Endodermal cell (in vitro differentiated cells): ENCODE measurements around the gene CHST11. TPM values are rescaled to one million over a fixed set of nuclear protein-coding genes. Genes with fewer than 3 reads are reported as not detected.

ENCODE experiments used
- DNase-seq: peaks from one replicate; pipeline ENCODE4 v3.0.0-alpha.2; 2017
- H3K27ac ChIP-seq: 2 replicates; pipeline ENCODE4 v1.5.1; 2013; ENCODE audit warnings: mild to moderate bottlenecking, low read depth, low read length, moderate library complexity
- H3K27me3 ChIP-seq: 2 replicates; pipeline ENCODE4 v1.6.1; 2013; ENCODE audit warnings: mild to moderate bottlenecking, low read length, moderate library complexity; ENCODE audit not compliant: insufficient read depth, control insufficient read depth, poor library complexity, severe bottlenecking
- H3K36me3 ChIP-seq: 2 replicates; pipeline ENCODE4 v1.7.0; 2013; ENCODE audit warnings: mild to moderate bottlenecking, low read length, moderate library complexity; ENCODE audit not compliant: control insufficient read depth, insufficient read depth
- H3K4me1 ChIP-seq: one replicate; pipeline ENCODE4 v1.7.0; 2013; ENCODE audit warnings: low read length; ENCODE audit not compliant: control insufficient read depth, insufficient read depth
- H3K4me3 ChIP-seq: 2 replicates; pipeline ENCODE4 v1.5.1; 2013; ENCODE audit warnings: mild to moderate bottlenecking, low read length, moderate library complexity
- H3K9ac ChIP-seq: 2 replicates; pipeline ENCODE4 v1.6.1; 2013; ENCODE audit warnings: mild to moderate bottlenecking, low read length, moderate library complexity; ENCODE audit not compliant: poor library complexity, severe bottlenecking; ENCODE audit errors: extremely low read depth
- H3K9me3 ChIP-seq: 2 replicates; pipeline ENCODE4 v1.6.1; 2013; ENCODE audit warnings: mild to moderate bottlenecking, low read length, moderate library complexity; ENCODE audit not compliant: control insufficient read depth
- H3K27ac Mint-ChIP-seq: 2 replicates; pipeline ENCODE4 v1.8.0; 2020; ENCODE audit warnings: mixed read lengths
- H3K27me3 Mint-ChIP-seq: 2 replicates; pipeline ENCODE4 v1.8.0; 2021; ENCODE audit warnings: mild to moderate bottlenecking, mixed read lengths; ENCODE audit not compliant: insufficient read depth
- H3K36me3 Mint-ChIP-seq: 2 replicates; pipeline ENCODE4 v1.8.0; 2020; ENCODE audit warnings: low read depth, mixed read lengths
- H3K4me1 Mint-ChIP-seq: 2 replicates; pipeline ENCODE4 v1.8.0; 2020; ENCODE audit warnings: mixed read lengths
- H3K4me3 Mint-ChIP-seq: 2 replicates; pipeline ENCODE4 v1.8.0; 2020; ENCODE audit warnings: mild to moderate bottlenecking, moderate library complexity, mixed read lengths
- H3K9me3 Mint-ChIP-seq: 2 replicates; pipeline ENCODE4 v1.8.0; 2020; ENCODE audit warnings: mild to moderate bottlenecking, mixed read lengths
- WGBS, 2 experiments: methylation state at CpG; one replicate each; pipeline versions ENCODE4 v1.1.5 to v1.1.7; 2013; ENCODE audit warnings: missing lambda C conversion rate in 2 of 2, mixed read lengths in 1 of 2; ENCODE audit not compliant: insufficient coverage in 1 of 2, insufficient read length in 1 of 2; 5-methylcytosine and 5-hydroxymethylcytosine counted together
- total RNA-seq, 2 donors: library from RNA; stranded (reverse); fragmentation: NEBNext Ultra II Directional in 1 of 2; extraction: Animal tissue kit (Norgen Biotek cat#: 25700) in 1 of 2; gene quantifications; 2 replicates in 1 of 2; 3 replicates in 1 of 2; pipeline ENCODE4 v1.2.1, GENCODE V29; 2021
- TF ChIP-seq, protein P1 (sequence below): fragments of 200-600 bp; sonication (generic); conservative IDR thresholded peaks from 2 replicates; pipeline ENCODE4 v1.5.0; 2021; ENCODE audit warnings: antibody characterized with exemption, mild to moderate bottlenecking

The CHST11 gene
- total RNA-seq, 2 donors from 2014 or later, result 30.7 to 36.2 TPM

DNA sequence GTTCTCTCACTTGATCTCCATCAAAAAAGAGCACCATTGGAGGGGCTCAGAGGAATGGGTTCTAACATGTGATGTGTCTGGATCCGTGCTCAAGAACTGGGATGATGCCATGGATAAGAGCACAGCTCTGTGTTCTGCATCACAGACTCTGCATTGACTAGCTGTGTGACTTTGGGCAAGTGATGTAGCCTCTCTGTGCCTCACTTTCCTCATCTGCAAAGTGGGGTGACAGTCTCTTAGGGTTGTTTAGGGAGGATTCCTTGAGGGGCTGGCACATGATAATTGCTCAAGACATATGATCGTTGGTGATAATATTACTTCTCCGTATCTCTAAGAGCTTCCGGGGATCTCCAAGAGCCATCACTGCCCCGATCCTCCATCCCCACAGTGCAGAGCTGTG is 202.3 kb downstream of the CHST11 start:
- no peaks in the 10 kb centered on the region for H3K27me3 ChIP-seq
- no peak overlapping the region for H3K4me3 ChIP-seq
- Mint-ChIP-seq H3K9me3 (no peaks in the 10 kb centered on the region), H3K27me3 (no peaks in the 10 kb centered on the region), H3K36me3 (peaks cover 3% of the 10 kb centered on the region), H3K4me3 (no peak overlapping the region), H3K27ac (no peak overlapping the region), H3K4me1 (peaks cover 33% of the 10 kb centered on the region)
- H3K27ac ChIP-seq, result no peak overlapping the region
- H3K9ac ChIP-seq, result no peak overlapping the region
- no peak for DNase-seq
- 90 to 92% methylated on average over 4 to 5 of the region's 5 CpGs for WGBS, 2 experiments
- H3K36me3 ChIP-seq, result no peaks in the 10 kb centered on the region
- TF ChIP-seq, protein P1, sequence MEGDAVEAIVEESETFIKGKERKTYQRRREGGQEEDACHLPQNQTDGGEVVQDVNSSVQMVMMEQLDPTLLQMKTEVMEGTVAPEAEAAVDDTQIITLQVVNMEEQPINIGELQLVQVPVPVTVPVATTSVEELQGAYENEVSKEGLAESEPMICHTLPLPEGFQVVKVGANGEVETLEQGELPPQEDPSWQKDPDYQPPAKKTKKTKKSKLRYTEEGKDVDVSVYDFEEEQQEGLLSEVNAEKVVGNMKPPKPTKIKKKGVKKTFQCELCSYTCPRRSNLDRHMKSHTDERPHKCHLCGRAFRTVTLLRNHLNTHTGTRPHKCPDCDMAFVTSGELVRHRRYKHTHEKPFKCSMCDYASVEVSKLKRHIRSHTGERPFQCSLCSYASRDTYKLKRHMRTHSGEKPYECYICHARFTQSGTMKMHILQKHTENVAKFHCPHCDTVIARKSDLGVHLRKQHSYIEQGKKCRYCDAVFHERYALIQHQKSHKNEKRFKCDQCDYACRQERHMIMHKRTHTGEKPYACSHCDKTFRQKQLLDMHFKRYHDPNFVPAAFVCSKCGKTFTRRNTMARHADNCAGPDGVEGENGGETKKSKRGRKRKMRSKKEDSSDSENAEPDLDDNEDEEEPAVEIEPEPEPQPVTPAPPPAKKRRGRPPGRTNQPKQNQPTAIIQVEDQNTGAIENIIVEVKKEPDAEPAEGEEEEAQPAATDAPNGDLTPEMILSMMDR, result no peak
- H3K9me3 ChIP-seq, result no peaks in the 10 kb centered on the region
- peaks cover 9% of the 10 kb centered on the region for H3K4me1 ChIP-seq

DNA sequence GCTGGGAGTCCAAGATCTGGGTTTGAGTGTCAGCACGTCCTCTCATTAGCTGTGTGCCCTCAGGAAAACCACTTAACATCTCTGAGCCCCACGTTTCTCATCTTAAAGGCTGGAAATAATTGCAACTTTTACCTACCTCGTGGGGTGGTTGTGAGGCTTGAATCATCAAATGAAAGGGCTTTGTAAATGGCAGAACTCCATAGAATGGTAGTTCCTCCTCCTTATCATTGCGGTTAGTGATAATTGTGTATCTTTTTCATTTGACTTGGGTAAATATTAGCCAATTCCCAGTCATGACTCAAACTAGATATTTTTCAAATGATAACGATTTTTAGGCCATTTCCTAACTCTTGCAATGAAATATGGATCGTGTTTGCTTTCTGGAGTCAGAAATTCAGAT is 205.5 kb downstream of the CHST11 start:
- H3K36me3 Mint-ChIP-seq, result peaks cover 3% of the 10 kb centered on the region
- Histone ChIP-seq H3K9ac (no peak overlapping the region), H3K9me3 (no peaks in the 10 kb centered on the region), H3K36me3 (no peaks in the 10 kb centered on the region), H3K27me3 (no peaks in the 10 kb centered on the region), H3K4me1 (peaks cover 4% of the 10 kb centered on the region), H3K4me3 (no peak overlapping the region), H3K27ac (no peak overlapping the region)
- H3K27me3 Mint-ChIP-seq, result no peaks in the 10 kb centered on the region
- H3K27ac Mint-ChIP-seq, result no peak overlapping the region
- H3K4me3 Mint-ChIP-seq, result no peak overlapping the region
- DNase-seq, result no peak
- TF ChIP-seq, protein P1, result no peak
- no peaks in the 10 kb centered on the region for H3K9me3 Mint-ChIP-seq
- peaks cover 14% of the 10 kb centered on the region for H3K4me1 Mint-ChIP-seq
- 88 to 91% methylated on average over 4 to 6 of the region's 6 CpGs for WGBS, 2 experiments

DNA sequence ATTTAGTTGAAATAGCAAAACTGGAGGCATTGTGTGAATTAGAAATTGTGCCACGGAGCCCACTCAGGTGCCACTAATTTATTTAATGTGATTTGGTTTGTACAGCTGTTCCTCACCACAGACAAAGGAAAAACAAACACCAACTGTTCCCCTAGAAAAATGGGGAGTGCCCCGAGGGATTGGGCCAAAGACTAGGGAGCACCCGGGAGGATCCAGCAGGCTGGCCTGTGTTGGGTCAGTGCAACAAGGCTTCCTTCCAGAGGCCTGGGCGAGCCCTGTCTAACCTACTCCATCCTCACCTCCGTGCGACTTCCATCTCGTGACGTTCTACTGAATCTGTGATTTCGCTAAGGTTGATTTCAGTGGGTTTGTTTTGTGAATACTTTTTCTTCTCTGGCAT is 206.2 kb downstream of the CHST11 start:
- 73 to 98% methylated on average over 2 to 8 of the region's 9 CpGs for WGBS, 2 experiments
- Mint-ChIP-seq H3K4me3 (no peak overlapping the region), H3K27me3 (no peaks in the 10 kb centered on the region), H3K36me3 (peaks cover 3% of the 10 kb centered on the region), H3K4me1 (peaks cover 7% of the 10 kb centered on the region), H3K27ac (no peak overlapping the region), H3K9me3 (no peaks in the 10 kb centered on the region)
- Histone ChIP-seq H3K36me3 (no peaks in the 10 kb centered on the region), H3K27me3 (no peaks in the 10 kb centered on the region), H3K9ac (no peak overlapping the region), H3K4me1 (peaks cover 1% of the 10 kb centered on the region), H3K9me3 (no peaks in the 10 kb centered on the region), H3K27ac (no peak overlapping the region), H3K4me3 (no peak overlapping the region)
- TF ChIP-seq, protein P1, result no peak
- no peak for DNase-seq
